HG03064 (cell line): ENCODE results near the gene SCEL.
"Not testable (repeated sequence)": the region's sequence is repeated elsewhere in the genome, so short reads cannot be mapped to it uniquely, and the experiment has no call there.

ENCODE experiments used
- ATAC-seq: cut with Tn5 transposase; IDR thresholded peaks from one replicate; pipeline ENCODE4 v1.9.1; 2021; ENCODE audit warnings: low read depth; ENCODE audit not compliant: unreplicated experiment

The SCEL gene

DNA sequence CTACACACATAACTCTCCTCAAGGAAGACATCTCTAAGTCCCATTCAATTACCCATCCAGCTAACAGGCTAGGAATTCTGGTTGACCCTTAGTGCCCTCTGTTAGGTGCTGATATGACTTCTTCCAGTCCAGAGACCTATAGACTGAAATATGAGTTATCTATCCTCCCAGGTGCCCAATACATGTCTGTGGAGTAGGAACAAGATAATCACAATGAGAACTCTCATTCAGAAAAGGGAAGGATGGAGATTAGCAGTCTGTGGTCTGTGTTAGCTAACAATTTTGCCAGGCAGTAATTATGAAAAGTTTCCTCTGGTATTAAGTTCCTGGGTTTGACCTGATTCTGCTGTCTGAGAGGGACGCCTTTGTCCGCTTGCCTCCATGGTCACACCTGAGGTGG is 117.8 kb downstream of the SCEL start:
- ATAC-seq, result no peak

DNA sequence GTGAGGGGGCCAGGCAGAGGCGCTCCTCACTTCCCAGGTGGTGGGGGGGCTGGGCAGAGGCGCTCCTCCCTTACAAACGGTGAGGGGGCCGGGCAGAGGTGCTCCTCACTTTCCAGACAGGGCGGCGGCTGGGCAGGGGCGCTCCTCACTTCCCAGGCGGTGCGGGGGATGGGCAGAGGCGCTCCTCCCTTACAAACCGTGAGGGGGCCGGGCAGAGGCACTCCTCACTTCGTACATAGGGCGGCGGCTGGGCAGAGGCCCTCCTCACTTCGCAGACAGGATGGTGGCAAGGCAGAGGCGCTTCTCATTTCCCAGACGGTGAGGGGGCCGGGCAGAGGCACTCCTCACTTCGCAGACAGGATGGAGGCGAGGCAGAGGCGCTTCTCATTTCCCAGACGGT is 124.5 kb downstream of the SCEL start:
- not testable (repeated sequence) for ATAC-seq

DNA sequence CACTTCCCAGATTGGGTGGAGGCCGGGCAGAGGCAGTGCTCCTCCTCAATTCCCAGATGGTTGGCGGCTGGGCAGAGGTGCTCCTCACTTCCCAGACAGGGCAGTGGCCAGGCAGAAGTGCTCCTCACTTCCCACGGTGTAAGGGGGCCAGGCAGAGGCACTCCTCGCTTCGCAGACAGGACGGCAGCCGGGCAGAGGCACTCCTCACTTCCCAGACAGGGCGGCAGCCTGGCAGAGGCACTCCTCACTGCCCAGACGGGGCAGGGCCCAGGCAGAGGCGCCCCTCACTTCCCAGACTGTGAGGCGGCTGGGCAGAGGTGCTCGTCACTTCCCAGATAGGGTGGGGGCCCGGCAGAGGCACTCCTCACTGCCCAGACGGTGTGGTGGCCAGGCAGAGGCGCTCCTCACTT is 125.3 kb downstream of the SCEL start:
- no peak for ATAC-seq

DNA sequence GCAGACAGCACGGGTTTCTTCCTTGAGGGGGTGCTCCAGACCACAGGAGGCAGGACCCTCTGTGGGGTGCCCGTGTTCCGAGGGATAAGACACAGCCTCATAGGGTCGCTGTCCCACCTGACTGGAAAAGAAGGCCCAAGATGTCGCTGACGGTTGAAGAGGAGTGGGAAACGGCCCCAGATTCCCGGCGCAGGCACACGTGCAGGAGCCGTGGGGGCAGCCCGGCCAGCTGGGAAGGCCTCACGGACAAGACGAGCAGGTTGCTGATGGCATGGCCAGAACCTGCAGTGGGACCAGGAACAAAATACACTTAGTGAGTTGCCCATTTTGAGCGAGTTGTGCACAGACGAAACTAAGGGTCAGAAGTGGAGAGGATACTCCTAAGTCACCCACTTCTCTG is 126.8 kb downstream of the SCEL start:
- not testable (repeated sequence) for ATAC-seq

DNA sequence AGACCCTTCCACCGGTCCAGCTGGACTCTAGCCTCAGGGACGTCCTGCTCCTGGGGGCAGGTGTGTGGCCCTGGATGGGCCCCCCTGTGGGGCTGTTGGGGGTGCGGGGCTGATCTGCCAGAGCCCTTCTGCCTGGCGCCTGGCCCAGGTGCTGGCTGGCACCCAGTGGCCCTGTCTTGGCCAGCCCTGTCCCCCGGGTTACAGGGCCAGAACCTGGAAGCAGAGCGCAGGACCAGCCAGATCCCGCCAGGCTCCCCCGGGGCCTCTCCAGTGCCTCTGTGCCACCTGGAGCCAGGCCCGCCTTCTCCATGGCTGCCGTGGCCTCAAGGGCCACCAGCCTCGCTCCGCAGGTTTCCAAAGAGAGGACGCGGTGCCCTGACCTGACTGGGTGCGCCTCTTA is 127.3 kb downstream of the SCEL start:
- ATAC-seq, result not testable (repeated sequence)

DNA sequence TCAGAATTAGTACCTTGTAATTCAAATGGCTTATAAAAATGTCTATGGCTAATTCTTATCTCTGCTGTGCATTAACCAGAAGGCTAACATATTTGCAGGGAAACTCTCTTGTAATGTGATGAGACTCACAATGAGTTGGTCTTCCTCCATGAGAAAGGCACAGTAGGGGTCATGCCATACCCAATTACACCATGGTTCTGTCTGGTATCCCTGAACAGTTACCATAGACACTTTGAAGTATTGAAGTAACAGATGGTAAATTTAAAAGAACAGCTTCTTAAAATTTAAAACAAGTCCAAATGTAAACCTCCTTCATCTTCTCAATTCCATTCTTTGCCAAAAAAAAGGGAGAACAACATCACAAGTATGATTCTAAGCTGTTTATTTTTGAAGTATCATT is 139.3 kb downstream of the SCEL start:
- ATAC-seq, result no peak

DNA sequence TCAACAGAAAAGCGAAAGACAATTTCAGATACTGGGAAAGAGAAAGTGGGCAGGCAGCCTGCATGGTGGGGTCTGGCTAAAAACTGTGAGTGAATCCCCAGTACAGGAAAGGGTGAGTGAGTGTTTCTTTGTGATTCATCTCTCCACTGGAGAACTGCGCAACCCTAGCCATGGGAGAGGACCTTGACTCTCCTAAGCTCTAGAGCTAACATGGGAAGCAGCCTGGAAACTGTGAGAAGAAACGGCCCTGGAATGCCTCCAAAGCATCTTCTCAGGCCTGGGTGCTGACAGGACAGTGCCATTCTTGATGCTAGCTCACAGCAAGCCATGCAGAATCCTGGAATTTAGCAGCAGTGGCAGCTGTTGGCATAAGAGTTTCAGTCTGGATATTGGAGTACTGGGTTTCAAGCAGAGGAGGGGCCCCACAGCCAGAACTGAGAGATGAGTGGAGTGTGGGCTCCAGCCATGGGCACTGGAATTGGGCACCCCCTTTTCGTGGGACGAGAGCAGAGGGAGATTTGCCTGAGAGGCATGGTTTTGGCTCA is 143.3 kb downstream of the SCEL start:
- no peak for ATAC-seq

DNA sequence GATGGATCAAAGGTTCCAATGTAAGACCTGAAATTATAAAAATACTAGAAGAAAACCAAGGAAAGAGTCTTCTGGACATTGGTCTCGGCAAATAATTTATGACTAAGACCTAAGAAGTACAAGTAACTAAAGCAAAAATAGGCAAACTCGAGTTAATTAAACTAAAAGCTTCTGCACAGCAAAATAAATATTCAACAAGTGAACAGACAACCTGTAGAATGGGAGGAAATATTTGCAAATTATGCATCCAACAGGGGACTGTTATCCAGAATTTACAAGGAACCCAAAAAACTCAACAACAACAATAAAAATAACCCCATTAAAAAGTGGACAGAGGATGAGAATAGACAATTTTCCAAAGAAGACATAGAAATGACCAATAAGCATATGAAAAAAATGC is 152.3 kb downstream of the SCEL start:
- no peak for ATAC-seq

DNA sequence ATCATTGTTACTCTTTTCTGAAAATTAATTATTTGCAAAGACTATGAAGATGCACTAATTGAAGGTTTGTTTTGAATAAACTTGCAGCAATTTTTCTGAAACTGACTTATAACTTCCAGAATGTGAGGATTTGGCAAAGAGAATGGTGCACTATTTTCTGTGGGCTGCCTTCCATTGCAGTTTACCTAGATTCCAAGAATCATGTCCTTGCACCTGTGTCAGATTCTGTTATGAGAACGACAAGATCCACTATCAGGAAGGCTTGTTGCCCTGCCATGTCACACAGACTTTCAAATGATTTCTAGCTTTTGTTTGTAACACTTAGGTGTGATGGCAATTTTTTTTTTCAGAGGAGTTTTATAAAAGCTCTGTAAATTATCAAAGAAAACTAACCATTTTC is 156.4 kb downstream of the SCEL start:
- no peak for ATAC-seq

DNA sequence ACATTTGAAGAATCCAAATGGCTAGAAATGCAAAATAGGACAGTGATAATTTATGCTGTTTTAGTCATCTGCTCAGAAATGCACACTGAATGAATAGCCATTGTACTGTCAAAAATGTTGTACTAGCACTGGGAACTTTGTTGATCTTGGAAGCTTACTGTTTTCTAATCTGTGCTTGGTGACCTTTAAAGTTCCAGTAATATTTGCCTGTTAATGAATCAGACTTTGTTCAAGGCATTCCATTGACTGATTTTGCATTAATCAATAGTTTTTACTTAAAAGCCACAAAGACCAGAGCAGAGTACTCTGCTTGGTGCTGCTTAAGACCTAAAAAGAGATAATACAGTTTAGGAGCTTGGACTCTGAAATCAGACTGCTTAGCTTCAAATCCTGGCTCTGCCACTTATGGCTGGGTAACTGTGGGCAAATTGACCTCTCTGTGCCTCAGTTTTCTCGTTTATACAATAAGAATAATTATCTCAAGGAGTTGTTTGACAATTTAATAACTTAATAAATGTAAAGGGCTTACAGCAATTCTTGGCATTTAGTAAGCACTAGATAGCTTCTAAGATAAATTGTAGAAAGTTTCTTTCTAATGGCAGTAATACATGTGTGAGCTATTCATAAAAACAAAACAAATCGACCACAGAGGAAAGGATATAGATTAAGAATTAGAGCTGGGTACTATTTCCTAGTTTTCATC is 157.4 kb downstream of the SCEL start:
- no peak for ATAC-seq

DNA sequence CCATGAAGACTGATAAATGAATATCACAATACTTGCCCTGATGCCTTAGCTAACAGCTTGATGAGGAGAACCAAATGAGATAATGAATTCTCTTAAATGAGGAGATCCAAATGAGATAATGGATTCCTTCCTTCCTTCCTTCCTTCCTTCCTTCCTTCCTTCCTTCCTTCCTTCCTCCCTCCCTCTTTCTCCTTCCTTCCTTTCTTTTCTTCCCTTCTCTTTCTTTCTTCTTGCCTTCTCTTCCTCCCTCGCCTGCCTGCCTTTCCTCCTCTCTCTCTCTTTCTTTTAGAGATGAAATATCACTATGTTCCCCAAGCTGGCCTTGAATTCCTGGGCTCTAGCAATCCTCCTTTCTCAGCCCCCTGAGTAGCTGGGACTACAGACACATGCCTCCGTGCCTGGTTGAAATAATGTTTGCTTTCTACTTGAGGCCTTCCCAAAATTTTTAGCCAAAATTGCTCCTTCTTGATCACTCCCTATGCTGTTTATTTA is 158.0 kb downstream of the SCEL start:
- ATAC-seq, result no peak
